Stimulated activated CD8-positive, alpha-beta memory T cell treated with anti-CD3 and anti-CD28 coated beads, Interleukin-7, amount 100 ng/mL, for 1 hour (primary cell): Measurements from ENCODE around the gene RAMP3.

Source experiments
- DNase-seq, 2 donors: peaks; one replicate each; pipeline ENCODE4 v3.0.0-alpha.2; 2020; ENCODE audit warnings: low read depth in 2 of 2

The RAMP3 gene

GRCh38 chr7:45179666-45180065 is 22.1 kb downstream of the RAMP3 start:
- no peak for DNase-seq

- DNase-seq = no peak
These were observed 22.7 kb downstream of the RAMP3 start for GRCh38 chr7:45180084-45180986.

GRCh38 chr7:45181286-45181960 is 23.8 kb downstream of the RAMP3 start:
- no peak for DNase-seq

GRCh38 chr7:45181991-45182855 is 24.6 kb downstream of the RAMP3 start:
- DNase-seq = no peak

GRCh38 chr7:45182856-45183710 is 25.5 kb downstream of the RAMP3 start:
- DNase-seq = no peak

- no peak for DNase-seq
These were observed 26.2 kb downstream of the RAMP3 start for GRCh38 chr7:45183711-45184210.

GRCh38 chr7:45184326-45185027 is 26.9 kb downstream of the RAMP3 start:
- DNase-seq = no peak

GRCh38 chr7:45185028-45185863 is 27.7 kb downstream of the RAMP3 start:
- no peak for DNase-seq

GRCh38 chr7:45185864-45186250 is 28.3 kb downstream of the RAMP3 start:
- DNase-seq = no peak

GRCh38 chr7:45186261-45186813 is 28.7 kb downstream of the RAMP3 start:
- DNase-seq = no peak

- DNase-seq = no peak
These were observed 29.7 kb downstream of the RAMP3 start for GRCh38 chr7:45187089-45187945.

GRCh38 chr7:45187946-45188411 is 30.4 kb downstream of the RAMP3 start:
- DNase-seq = no peak

- no peak for DNase-seq
These were observed 31.1 kb downstream of the RAMP3 start for GRCh38 chr7:45188736-45189135.

- DNase-seq = no peak
These were observed 31.8 kb downstream of the RAMP3 start for GRCh38 chr7:45189151-45189970.

GRCh38 chr7:45190406-45191165 is 33.0 kb downstream of the RAMP3 start:
- no peak for DNase-seq

GRCh38 chr7:45191396-45191795 is 33.8 kb downstream of the RAMP3 start:
- DNase-seq = no peak
